ENCODE data around the gene FSIP1. TPM values are rescaled to one million over a fixed set of nuclear protein-coding genes. Genes with fewer than 3 reads are reported as not detected.

FSIP1 gene
- total RNA-seq, 1 donor from 2014 or later = 0.53 TPM

GRCh38 chr15:39737196-39737550 lies 45.5 kb downstream of the FSIP1 start:
- H3K9me3 Mint-ChIP-seq = no peaks in the 10 kb centered on the region
- POLR2A ChIA-PET = no interaction called here
- no peaks in the 10 kb centered on the region for H3K36me3 Mint-ChIP-seq (ENCODE audit: low read depth)
- no peak for TF ChIP-seq CTCF (IDR thresholded peaks at IDR 0.05)
- no peaks in the 10 kb centered on the region for H3K4me1 Mint-ChIP-seq
- ATAC-seq (ENCODE audit: low read depth) (no peak), DNase-seq (no peak)
- H3K27me3 Mint-ChIP-seq = peaks cover 3% of the 10 kb centered on the region
- CTCF ChIA-PET = interaction anchor here (0.8 kb wide), 1 partner anchor 19 kb away, joined by 3 read pairs; no protein-coding TSS in a partner anchor
- intact Hi-C loops (cut with micrococcal nuclease) = no loop called here
- H3K4me3 Mint-ChIP-seq = no peak overlapping the region
- no peak overlapping the region for H3K27ac Mint-ChIP-seq

- CTCF ChIA-PET = interaction anchor here (0.8 kb wide), 1 partner anchor 20 kb away, joined by 3 read pairs; no protein-coding TSS in a partner anchor
These were observed 46.0 kb downstream of the FSIP1 start for GRCh38 chr15:39736412-39737195.

GRCh38 chr15:39735120-39735717 lies 47.4 kb downstream of the FSIP1 start:
- no peaks in the 10 kb centered on the region for H3K36me3 Mint-ChIP-seq (ENCODE audit: low read depth)
- ATAC-seq (ENCODE audit: low read depth) (no peak), DNase-seq (no peak)
- TF ChIP-seq CTCF (IDR thresholded peaks at IDR 0.05) = no peak
- H3K27ac Mint-ChIP-seq = no peak overlapping the region
- no peaks in the 10 kb centered on the region for H3K4me1 Mint-ChIP-seq
- no peak overlapping the region for H3K4me3 Mint-ChIP-seq
- CTCF ChIA-PET = no interaction called here
- no peaks in the 10 kb centered on the region for H3K9me3 Mint-ChIP-seq
- intact Hi-C loops (cut with micrococcal nuclease) = no loop called here
- POLR2A ChIA-PET = no interaction called here
- H3K27me3 Mint-ChIP-seq = peaks cover 5% of the 10 kb centered on the region

More at GRCh38 chr15:39736412-39737195, 46.0 kb downstream of the FSIP1 start:
- H3K4me1 Mint-ChIP-seq = no peaks in the 10 kb centered on the region
- no peak overlapping the region for H3K27ac Mint-ChIP-seq
- ATAC-seq (ENCODE audit: low read depth) (no peak), DNase-seq (no peak)
- POLR2A ChIA-PET = no interaction called here
- no peak for TF ChIP-seq CTCF (IDR thresholded peaks at IDR 0.05)
- H3K36me3 Mint-ChIP-seq (ENCODE audit: low read depth) = no peaks in the 10 kb centered on the region
- no peak overlapping the region for H3K4me3 Mint-ChIP-seq
- intact Hi-C loops (cut with micrococcal nuclease) = no loop called here
- H3K27me3 Mint-ChIP-seq = peaks cover 5% of the 10 kb centered on the region
- no peaks in the 10 kb centered on the region for H3K9me3 Mint-ChIP-seq

GRCh38 chr15:39731266-39731665 lies 51.4 kb downstream of the FSIP1 start:
- TF ChIP-seq CTCF (IDR thresholded peaks at IDR 0.05) = no peak

GRCh38 chr15:39730552-39730951 lies 52.1 kb downstream of the FSIP1 start:
- H3K36me3 Mint-ChIP-seq (ENCODE audit: low read depth) = no peaks in the 10 kb centered on the region
- no peak overlapping the region for H3K4me3 Mint-ChIP-seq
- DNase-seq (no peak), ATAC-seq (ENCODE audit: low read depth) (no peak)
- ChIA-PET POLR2A (no interaction called here), CTCF (no interaction called here)
- intact Hi-C loops (cut with micrococcal nuclease) = no loop called here
- no peak overlapping the region for H3K27ac Mint-ChIP-seq
- no peak for TF ChIP-seq CTCF (IDR thresholded peaks at IDR 0.05)
- H3K9me3 Mint-ChIP-seq = no peaks in the 10 kb centered on the region
- no peaks in the 10 kb centered on the region for H3K4me1 Mint-ChIP-seq
- peaks cover 17% of the 10 kb centered on the region for H3K27me3 Mint-ChIP-seq

More at GRCh38 chr15:39731266-39731665, 51.4 kb downstream of the FSIP1 start:
- ATAC-seq (ENCODE audit: low read depth) (no peak), DNase-seq (no peak)
- POLR2A ChIA-PET = no interaction called here
- H3K27ac Mint-ChIP-seq = no peak overlapping the region
- H3K9me3 Mint-ChIP-seq = no peaks in the 10 kb centered on the region
- CTCF ChIA-PET = no interaction called here
- H3K4me3 Mint-ChIP-seq = no peak overlapping the region
- no peaks in the 10 kb centered on the region for H3K4me1 Mint-ChIP-seq
- no peaks in the 10 kb centered on the region for H3K36me3 Mint-ChIP-seq (ENCODE audit: low read depth)
- peaks cover 17% of the 10 kb centered on the region for H3K27me3 Mint-ChIP-seq
- intact Hi-C loops (cut with micrococcal nuclease) = no loop called here
